GM12872 (cell line): ENCODE results near the gene IWS1.

Experiments
- CTCF ChIP-seq: IDR thresholded peaks from 3 replicates; pipeline ENCODE4 v1.5.1; 2011; ENCODE audit warnings: low read depth, mild to moderate bottlenecking, low read length, moderate library complexity; ENCODE audit not compliant: insufficient read depth

IWS1 gene

DNA sequence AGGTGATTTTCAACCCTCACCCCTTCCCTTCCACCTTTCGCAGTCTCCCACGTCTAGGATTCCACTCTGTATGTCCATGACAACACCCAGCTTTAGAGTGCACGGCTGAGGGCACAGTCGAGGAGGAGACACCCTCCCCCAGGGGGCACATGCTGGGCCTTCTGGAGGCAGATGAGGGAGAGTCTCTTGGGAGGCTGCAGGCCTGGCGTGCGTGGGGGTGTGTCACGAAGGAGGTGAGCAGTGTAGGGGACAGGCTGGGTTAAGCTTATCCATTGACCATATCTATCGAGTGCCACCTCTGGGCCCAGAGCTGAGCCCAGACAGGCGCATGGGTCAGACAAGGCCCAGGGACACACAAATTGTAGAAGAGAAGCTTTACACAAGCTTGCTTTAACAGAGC is 89.2 kb downstream of the IWS1 start:
- no peak for TF ChIP-seq CTCF

DNA sequence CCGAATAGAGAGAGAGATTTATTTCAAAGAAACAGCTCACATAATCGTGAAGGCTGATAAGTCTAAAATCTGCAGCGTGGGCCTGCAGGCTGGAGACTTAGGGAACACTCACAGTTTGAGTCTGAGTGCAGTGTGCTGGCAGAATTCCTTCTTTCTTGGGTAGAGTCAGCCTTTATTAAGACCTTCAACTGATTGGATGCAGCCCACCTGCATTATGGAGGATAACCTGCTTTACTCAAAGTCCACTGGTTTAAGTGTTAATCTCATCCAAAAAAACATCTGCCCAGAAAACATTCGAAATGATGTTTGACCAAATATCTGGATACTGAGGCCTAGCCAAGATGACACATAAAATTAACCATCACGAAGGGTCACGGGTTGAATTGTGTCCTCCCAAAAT is 91.8 kb downstream of the IWS1 start:
- no peak for TF ChIP-seq CTCF

DNA sequence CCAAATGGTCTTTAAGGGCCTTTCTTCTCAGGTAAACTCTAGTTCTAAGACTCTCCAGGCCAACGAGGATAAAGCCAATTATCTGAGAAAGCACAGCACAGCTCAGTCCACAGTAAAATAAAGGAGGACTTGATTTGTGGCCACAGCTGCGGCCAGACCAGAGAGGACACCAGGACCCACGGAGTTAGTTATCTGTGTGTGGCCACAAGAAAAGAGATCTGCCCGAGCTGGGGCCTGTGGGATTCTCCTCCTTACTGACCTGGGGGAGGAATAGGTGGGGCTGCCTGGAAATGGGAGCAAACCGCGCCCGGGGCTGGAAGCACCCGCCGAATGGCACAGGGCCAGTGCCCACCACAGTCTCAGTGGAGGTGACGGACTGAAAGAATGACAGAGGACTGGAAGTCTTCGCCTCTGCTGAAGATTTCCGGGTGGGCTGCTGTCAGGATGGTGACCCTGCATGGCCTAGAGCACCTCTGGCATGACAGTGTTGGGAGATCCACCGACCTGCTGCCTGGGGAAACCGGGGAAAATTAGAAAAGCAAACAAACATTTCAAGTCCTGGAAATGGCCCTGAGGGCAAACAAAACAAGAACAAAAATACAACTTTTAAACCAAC is 94.8 kb downstream of the IWS1 start:
- TF ChIP-seq CTCF = no peak
